Measurements from ENCODE around the gene FAM163A.

DNA sequence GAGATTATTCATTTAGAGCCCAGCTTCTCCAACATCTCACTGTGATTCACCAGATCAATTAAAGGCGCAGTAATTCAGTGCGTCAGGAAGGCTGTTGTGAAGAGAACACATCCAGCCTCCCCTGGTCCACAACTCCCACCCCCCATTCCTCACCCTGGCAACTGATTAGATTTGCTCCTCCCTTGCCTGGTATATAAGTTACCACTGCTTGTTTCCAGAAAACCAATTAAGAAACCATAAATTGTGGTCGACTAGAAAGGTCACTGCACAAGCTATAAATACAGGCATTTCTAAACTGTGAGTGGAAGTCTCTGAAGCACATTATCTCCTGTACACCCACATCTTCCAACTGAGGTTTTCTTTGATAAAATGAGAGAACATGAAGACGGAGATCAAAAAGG, 41.9 kb downstream of the FAM163A start:
- TF ChIP-seq POLR2A (IDR thresholded peaks at IDR 0.05): no peak
- no peak for TF ChIP-seq CTCF (IDR thresholded peaks at IDR 0.05)

Data from testis (tissue), 2 donors.